Activated CD4-positive, CD25-positive, alpha-beta regulatory T cell treated with anti-CD3 and anti-CD28 coated beads, Interleukin-2, amount 50 U/mL, for 72 hours (primary cell): Measurements from ENCODE around the gene C12orf43.

Source experiments
- DNase-seq: peaks from one replicate; pipeline ENCODE4 v3.0.0; 2021

The C12orf43 gene

DNA sequence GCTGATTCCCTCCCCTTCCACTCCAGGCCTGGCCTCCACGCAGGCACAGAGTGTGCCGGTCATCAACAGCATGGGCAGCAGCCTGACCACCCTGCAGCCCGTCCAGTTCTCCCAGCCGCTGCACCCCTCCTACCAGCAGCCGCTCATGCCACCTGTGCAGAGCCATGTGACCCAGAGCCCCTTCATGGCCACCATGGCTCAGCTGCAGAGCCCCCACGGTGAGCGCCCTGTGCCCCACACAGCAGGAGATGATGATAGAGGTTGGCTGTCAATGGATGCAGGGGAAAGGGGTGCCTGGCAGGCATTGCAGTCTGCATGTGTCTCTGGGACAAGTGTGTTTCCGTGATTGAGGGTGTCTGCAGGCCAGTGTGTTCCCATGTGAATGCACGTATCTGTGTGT is 18.8 kb downstream of the C12orf43 start:
- DNase-seq = no peak

DNA sequence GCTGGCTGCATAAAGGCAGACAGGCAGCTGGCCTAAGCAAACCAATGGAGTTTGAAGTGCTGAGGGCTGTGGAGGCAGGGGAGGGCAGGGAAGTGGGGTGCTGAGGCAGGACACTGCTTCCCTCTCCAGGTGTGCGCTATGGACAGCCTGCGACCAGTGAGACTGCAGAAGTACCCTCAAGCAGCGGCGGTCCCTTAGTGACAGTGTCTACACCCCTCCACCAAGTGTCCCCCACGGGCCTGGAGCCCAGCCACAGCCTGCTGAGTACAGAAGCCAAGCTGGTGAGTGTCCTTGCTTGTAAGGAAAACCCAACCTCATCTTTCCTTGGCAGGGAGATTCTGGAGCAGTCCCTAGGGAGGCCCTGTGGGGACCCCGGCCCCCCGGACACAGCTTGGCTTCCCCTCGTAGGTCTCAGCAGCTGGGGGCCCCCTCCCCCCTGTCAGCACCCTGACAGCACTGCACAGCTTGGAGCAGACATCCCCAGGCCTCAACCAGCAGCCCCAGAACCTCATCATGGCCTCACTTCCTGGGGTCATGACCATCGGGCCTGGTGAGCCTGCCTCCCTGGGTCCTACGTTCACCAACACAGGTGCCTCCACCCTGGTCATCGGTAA is 20.0 kb downstream of the C12orf43 start:
- DNase-seq = no peak

DNA sequence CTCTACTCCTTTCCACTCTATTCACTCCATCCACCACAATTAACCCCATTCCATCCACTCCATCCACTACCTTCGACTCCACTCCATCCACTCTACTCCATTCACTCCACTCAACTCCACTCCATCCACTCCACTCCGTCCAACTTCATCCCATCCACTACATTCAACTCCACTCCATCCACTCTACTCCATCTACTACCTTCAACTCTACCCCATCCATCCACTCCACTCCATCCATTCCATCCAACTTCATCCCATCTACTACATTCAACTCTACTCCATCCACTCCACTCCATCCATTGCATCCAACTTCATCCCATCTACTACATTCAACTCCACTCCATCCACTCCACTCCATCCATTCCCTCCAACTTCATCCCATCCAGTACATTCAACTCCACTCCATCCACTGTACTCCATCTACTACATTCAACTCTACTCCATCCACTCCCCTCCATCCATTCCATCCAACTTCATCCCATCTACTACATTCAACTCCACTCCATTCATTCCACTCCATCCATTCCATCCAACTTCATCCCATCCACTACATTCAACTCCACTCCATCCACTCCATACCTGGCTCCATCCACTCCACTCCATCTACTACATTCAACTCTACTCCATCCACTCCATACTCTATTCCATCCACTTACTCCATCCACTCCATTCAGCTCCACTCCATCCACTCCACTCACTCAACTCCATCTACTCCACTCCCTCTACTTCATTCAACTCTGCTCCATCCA is 21.5 kb downstream of the C12orf43 start:
- DNase-seq = no peak

DNA sequence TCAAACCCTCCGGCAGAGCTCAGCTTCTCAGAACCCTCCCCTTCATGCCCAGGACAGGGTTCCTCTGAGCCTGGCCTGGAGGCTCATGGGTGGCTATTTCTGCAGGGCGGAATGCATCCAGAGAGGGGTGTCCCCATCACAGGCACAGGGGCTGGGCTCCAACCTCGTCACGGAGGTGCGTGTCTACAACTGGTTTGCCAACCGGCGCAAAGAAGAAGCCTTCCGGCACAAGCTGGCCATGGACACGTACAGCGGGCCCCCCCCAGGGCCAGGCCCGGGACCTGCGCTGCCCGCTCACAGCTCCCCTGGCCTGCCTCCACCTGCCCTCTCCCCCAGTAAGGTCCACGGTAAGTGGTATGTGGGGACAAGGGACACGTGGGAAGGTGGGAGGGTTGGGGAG is 22.2 kb downstream of the C12orf43 start:
- no peak for DNase-seq

DNA sequence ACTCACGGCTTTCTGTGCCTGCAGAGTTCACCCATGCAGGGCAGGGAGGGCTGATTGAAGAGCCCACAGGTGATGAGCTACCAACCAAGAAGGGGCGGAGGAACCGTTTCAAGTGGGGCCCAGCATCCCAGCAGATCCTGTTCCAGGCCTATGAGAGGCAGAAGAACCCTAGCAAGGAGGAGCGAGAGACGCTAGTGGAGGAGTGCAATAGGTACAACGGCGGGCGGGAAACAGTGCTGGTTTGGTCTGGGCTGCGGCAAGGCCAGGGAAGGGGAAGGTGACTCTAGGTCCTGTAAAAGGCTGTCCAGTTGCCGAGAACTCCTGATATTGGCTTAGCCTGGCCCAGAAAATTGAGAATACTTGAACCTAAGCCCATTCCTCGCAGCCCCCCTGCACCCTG is 22.8 kb downstream of the C12orf43 start:
- DNase-seq = no peak

DNA sequence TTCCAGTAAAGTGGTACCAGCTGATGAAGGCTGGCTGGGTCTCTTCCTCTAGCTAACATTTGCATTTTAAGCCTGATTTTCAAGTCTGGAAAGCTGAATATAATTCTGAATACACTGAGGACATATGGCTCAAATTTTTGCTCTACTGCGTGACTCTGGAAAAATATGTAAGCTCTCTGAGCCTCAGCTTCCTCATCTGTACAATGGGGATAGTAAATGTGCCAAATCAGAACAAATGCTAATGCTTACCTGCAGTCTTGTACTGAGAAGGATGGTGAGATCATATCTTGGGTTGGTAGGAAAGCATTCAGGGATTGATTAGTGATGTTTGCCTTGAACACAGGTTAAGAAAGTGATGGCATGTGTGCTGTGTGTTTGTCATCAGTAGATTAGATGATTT is 23.3 kb downstream of the C12orf43 start:
- DNase-seq = no peak

DNA sequence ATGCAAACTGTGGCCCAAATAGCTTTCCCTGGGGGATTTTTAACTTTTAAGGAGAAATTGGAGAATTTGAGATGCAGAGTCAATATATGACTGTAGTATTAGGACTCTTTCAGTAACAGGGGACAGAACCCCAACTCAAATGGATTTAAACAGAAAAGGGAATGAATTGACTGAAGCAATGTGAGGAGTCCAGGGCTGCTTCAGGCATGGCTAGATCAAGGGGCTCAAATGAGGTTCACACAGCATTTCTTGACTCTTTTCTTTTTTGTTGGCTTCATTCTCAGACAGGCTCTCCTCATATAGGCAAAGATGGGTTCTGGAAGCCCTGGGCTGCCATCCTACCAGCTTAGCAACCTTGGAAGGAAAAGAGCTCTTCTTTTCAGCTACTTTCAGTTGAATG is 24.3 kb downstream of the C12orf43 start:
- DNase-seq = no peak

DNA sequence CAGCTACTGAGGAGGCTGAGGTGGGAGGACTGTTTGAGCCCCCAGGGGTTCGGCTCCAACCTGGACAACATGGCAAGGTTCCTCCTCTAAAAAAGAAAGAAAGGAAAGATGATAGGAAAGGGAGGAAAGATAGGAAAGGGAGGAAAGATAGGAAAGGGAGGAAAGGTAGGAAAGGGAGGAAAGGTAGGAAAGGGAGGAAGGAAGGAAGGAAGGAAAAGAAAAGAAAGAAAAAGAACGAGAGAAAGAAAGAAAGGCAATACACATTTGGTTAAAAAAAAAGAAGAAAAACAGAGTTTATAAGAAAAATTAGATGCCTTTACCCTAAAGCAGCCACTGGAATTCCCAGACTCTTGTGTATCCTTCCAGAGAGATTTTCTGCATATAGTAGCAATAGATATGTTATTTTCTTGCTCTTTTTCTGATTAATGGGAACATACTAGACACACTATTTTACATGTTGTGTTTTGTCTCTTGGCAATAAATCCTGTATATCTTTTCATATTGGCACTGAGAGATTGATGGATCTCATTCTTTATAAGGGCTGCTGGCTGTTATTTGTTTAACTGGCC is 25.7 kb downstream of the C12orf43 start:
- DNase-seq = no peak

DNA sequence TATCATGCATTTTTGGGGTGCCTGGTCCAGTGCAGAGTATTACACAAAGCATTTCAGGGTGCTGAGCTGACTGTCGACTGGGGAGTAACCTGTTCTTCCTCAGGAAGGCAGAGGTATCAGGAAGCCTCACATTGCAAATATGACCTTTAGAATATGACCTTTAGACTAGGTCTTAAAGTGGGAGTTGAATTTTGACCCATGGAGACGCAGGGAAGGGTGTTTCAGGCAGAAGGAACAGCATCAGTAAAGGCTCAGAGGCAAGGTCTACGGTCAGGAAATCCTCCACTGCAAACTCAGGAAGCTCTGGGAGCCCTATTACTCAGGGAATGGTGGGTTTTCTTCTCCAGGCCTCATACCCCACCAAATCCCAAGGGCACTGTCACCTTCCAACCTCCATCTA is 26.6 kb downstream of the C12orf43 start:
- DNase-seq = no peak

DNA sequence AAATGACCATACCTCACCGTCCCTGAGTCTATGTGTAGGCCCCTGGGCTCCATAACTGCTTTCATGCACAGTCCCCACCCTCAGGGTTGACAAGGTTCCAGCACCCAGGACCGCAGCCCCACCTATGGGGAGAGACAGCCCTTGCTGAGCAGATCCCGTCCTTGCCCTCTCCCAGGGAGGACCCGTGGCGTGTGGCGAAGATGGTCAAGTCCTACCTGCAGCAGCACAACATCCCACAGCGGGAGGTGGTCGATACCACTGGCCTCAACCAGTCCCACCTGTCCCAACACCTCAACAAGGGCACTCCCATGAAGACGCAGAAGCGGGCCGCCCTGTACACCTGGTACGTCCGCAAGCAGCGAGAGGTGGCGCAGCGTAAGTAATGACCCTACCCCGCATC is 27.6 kb downstream of the C12orf43 start:
- DNase-seq = no peak

DNA sequence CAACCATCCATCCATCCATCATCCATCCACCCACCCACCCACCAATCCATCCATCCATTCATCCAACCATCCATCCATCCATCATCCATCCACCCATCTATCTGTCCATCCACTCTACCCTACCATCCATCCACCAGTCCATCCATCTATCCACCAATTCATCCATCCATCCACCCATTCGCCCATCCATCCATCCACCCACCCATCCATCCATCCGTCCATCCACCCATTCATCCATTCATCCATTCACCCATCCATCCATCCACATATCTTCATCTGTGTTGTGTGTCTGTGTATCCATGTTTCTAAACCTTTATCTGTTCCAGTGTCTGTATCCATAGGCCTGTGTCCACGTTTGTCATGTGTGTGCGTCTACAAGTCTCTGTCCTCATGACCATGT is 28.1 kb downstream of the C12orf43 start:
- no peak for DNase-seq

DNA sequence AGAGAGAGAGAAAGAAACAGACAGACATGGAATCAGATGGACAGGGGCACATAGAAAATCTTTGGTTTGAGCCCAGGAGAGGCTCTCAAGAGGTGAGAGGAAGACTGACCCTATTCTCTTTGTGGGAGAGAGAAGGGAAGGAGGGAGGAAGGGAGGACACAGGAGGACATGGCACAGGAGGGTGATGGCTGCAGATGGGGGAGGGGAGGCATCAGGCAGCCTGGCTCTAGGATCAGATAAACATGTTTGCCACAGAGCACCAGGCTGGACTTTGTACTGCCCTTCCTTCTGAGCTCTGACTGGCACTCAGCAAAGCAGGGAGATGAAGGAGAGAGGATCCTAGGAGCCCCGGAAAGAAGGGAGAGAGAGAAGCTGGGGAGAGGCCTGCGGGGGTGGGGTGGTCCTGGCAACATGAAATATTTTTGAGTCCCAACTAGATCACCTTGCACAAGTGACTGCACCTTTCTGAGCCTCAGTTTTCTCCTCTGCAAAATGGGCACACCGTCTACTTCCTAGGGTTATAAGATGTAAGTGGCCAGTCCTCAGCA is 31.9 kb downstream of the C12orf43 start:
- DNase-seq = no peak

DNA sequence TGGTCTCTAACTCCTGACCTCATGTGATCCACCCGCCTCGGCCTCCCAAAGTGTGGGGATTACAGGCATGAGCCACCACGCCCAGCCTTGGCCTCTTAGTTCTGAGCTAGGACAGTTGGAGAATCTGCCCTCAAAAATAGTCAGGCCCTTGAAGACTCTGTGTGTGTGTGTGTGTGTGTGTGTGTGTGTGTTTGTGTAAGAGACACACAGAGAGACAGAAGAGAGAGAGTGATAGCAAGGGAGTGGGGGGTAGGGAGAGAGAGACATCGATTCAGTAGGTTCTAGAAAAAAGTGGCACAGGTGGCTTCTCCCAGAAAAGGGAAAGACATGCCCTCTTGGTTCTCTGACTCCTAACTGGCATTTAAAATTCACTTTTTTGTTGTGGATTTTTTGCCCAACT is 32.5 kb downstream of the C12orf43 start:
- DNase-seq = no peak

DNA sequence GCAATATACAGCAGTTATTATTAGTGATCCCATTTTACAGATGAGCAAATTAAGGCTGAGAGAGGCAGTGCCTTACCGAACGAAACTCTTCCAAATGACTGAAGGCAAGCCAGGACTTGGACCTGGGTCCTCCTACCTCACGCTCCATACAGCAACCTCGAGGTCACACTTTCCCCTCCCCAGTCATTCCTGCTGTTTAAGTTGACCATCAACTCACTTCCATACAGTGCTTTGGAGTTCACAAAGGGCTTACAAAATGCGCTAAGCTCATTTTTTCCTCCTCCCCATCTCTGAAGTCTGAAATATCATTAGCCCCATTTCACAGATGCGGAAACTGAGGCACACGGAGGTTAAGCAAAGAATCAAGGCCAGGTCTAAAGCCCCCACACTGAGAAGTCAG is 33.6 kb downstream of the C12orf43 start:
- no peak for DNase-seq

DNA sequence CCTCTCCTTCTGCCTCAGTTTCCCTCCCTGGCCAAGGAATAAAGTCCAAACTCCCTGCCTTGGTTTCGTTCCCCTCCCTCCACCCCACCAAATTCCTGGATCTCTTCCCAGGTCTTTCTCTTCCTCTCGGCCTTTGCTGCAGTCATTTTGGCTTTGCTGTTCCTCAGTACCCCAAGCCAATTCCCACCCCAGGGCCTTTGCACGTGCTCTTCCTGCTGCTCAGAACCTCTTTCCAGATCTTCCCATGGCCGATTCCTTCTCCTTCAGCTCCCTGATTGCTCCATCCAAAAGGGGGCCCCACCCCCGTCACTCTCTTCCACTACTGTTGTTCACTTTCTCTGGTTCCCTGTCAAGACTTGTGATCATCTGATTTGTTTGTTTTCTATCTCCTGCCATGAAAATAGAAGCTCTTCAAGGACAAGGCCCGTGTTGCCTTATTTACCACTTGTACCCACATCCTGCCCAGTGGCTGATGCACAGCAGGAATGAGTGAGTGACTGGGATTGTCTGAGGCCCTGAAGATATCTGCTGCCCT is 34.8 kb downstream of the C12orf43 start:
- DNase-seq = no peak

DNA sequence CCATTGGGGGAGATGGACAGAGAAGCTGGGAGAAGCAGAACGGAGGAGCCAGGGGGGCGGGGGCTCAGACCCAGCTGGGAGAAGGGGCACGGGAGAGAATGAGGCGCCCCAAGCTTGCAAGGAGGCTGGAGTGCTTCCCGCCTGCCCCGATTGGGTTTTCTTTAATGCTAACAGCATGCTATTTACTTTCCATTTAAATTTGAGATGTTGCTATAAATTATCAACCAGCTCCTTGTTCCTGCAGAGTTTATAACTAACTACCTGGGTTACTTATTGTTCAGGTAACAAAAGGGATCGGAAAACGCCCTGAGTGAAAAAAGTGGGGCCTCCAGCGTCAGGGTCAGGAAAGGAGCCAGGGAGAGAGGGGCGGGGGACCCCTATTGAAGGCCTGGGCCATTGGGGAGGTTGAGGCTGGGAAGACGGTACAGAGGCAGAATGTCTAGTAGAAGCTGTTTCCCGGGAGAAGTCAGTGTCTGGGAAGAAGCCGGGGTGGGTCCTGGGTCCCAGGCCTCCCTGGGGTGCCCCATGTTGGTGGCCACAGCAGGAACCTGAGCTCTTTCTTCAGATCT is 35.4 kb downstream of the C12orf43 start:
- DNase-seq = no peak

DNA sequence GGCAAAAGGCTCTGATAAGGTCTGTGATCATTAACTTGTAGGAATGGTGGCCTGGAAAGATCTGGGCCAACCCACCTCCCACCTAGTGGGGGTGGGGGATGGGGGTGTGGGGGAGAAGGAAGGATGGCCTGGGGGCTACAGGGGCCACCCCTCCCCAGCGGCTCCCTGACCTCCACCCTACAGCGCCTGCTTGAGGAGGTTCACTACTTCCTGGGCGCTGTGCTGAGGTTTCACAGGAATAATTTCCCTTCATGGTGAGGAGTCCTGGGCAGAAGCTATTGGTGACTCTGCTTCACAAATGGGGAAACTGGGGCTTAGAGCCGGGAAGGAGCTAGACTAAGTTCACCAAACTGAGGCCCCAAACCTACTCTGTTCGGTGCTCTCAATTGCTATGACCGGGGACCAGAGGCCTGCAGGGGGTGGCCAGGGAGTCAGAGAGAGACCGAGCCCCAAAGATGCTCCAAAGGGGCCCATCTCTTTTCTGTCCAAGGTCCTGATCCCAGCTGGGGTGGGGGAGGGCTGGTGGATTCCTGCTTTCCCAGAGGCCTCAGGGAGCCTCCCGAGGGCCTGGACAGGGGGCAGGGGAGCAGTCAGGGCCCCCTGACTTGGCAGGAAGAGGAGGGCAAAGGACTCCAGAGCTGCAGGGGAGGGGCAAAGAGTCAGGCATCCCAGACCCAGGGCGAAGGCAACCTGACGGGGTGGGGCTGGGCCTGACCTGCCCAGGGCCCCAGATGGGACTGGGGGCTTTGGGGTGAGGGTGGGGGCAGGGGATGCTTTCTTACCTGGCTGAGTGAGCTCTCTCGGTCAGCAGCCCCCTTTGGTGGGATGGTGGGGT is 36.2 kb downstream of the C12orf43 start:
- no peak for DNase-seq

DNA sequence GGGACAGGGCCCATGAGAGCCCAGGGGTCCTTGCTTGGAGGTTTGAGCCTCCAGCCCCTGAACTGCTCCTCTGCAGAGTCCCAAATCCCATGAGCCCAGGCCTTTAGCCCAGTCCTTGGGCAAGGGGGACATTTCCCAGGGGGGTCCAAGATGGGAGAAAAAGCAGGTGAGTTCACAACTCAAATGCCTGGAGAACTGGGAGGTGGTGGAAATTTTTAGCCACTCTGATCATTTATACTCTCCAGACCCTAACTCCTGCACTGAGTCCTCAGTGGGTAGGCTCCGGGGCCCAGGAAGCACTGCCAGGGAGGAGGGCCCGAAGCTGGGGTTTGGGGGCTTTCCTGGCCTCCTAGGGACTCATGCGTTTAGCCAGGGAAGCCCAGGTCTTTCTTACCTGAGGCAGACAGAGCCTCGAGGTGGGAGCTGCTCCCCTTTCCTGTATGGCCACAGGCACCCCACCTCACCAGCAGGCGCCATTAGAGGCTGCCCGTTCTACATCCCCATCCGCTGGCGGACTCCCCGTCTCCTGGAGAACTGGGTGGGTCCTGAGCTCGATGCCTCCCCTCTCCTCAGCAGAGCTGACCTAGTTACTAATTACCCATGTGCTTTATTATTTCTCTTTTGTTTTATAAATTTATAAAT is 36.9 kb downstream of the C12orf43 start:
- no peak for DNase-seq

DNA sequence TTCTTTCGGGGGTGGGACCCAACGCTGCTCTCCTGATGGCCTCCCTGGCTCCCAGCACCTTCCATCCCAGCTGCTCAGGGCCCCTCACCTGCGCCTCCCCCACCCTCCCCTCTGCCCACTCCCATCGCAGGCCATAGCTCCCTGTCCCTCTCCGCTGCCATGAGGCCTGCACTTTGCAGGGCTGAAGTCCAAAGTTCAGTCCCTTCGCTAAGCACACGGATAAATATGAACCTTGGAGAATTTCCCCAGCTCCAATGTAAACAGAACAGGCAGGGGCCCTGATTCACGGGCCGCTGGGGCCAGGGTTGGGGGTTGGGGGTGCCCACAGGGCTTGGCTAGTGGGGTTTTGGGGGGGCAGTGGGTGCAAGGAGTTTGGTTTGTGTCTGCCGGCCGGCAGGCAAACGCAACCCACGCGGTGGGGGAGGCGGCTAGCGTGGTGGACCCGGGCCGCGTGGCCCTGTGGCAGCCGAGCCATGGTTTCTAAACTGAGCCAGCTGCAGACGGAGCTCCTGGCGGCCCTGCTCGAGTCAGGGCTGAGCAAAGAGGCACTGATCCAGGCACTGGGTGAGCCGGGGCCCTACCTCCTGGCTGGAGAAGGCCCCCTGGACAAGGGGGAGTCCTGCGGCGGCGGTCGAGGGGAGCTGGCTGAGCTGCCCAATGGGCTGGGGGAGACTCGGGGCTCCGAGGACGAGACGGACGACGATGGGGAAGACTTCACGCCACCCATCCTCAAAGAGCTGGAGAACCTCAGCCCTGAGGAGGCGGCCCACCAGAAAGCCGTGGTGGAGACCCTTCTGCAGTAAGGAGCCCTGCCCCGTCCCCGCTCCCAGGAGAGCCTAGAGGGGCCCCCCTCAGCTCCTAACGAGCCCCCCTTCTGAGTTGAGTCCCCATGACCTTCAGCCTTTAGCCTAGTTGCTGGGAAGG is 37.7 kb downstream of the C12orf43 start, which contains the start of gene HNF1A:
Gene HNF1A (plus strand): TSS at position 248 of the 924 bp plus-strand sequence. CDS start 226 bp downstream, at position 474.
- DNase-seq = no peak

DNA sequence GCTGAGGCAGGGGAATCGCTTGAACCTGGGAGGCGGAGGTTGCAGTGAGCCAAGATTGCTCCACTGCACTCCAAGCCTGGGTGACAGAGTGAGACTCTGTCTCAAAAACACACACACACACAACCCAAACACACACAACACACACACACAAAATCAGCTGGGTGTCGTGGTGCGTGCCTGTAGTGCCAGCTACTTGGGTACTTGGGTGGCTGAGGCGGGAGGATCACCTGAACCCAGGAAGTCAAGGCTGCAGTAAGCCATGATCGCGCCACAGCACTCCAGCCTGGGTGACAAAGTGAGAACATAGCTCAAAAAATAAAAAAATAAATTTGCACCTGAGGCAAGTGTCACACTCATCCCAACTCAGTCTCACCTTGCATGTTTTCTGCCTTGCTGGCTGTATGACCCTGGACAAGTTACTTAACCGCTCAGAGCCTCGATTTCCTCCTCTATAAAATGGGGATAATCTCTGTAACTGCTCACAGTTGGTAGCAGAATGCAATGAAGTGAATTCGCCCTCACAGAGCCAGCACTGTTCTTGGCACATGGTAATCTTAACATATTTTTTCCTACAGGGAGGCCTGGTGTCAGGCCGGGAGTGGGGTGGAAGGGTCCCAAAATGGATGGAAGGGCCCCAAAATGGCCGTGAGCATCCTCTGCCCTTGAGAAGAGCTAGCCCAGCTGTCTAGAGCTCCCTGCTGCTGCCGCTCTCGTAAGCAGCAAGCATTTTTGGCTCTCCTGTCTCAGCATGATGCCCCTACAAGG is 38.6 kb downstream of the C12orf43 start:
- DNase-seq = no peak
